IMR-90 (cell line): ENCODE results near the gene WDR27.

Experiments
- BHLHE40 ChIP-seq: fragments of 150-350 bp; IDR thresholded peaks from 2 replicates; pipeline ENCODE4 v1.6.1; 2016; ENCODE audit warnings: mild to moderate bottlenecking, low read depth, low read length
- FOS ChIP-seq: fragments of 150-350 bp; IDR thresholded peaks from 2 replicates; pipeline ENCODE4 v1.6.1; 2016; ENCODE audit warnings: low read depth, low read length
- MAFK ChIP-seq: IDR thresholded peaks from 2 replicates; pipeline ENCODE4 v1.6.1; 2012; ENCODE audit warnings: low read depth, low read length, improper control_type of control experiment
- MAZ ChIP-seq: IDR thresholded peaks from 2 replicates; pipeline ENCODE4 v1.6.1; 2012; ENCODE audit warnings: low read depth, mild to moderate bottlenecking, low read length, improper control_type of control experiment, moderate library complexity, borderline replicate concordance
- MXI1 ChIP-seq: IDR thresholded peaks from 2 replicates; pipeline ENCODE4 v1.6.1; 2012; ENCODE audit warnings: low read depth, mild to moderate bottlenecking, low read length, moderate library complexity, borderline replicate concordance
- POLR2A ChIP-seq: IDR thresholded peaks from 2 replicates; pipeline ENCODE4 v1.6.1; 2012; ENCODE audit warnings: mild to moderate bottlenecking, low read depth, low read length
- RAD21 ChIP-seq: IDR thresholded peaks from 2 replicates; pipeline ENCODE4 v1.6.1; 2012; ENCODE audit warnings: low read length, improper control_type of control experiment
- RCOR1 ChIP-seq: IDR thresholded peaks from 2 replicates; pipeline ENCODE4 v1.6.1; 2012; ENCODE audit warnings: mild to moderate bottlenecking, low read length, improper control_type of control experiment; ENCODE audit not compliant: insufficient replicate concordance
- TF ChIP-seq, protein P1 (sequence below): conservative IDR thresholded peaks from 2 replicates; pipeline ENCODE4 v1.5.1; 2012; ENCODE audit warnings: mild to moderate bottlenecking, low read depth, low read length, improper control_type of control experiment
- TF ChIP-seq, protein P2 (sequence below): fragments of 150-350 bp; IDR thresholded peaks from 2 replicates; pipeline ENCODE4 v1.6.1; 2017; ENCODE audit warnings: mild to moderate bottlenecking, antibody characterized with exemption, low read length, low read depth
- TF ChIP-seq, protein P3 (sequence below): fragments of 150-350 bp; IDR thresholded peaks from 2 replicates; pipeline ENCODE4 v1.6.1; 2016; ENCODE audit warnings: low read depth, mild to moderate bottlenecking, low read length, moderate library complexity, borderline replicate concordance

DNA sequence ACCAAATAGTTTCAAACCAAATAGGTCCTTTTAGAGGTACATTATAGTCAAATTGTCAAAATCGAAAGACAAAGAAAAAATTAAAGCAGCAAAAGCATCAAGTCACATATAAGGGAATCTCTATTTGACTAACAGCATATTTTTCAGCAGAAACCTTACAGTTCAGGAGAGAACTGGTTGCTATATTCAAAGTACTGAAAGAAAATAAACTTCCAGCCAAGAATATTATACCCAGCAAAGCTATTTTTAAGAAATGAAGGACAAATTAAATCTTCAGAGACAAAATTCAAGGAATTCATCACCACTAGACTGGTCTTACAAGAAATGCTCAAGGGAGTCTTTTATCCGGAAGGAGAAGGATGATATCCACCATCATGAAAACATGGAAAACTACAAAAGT is 16.0 kb downstream of the WDR27 start:
- TF ChIP-seq, protein P1, sequence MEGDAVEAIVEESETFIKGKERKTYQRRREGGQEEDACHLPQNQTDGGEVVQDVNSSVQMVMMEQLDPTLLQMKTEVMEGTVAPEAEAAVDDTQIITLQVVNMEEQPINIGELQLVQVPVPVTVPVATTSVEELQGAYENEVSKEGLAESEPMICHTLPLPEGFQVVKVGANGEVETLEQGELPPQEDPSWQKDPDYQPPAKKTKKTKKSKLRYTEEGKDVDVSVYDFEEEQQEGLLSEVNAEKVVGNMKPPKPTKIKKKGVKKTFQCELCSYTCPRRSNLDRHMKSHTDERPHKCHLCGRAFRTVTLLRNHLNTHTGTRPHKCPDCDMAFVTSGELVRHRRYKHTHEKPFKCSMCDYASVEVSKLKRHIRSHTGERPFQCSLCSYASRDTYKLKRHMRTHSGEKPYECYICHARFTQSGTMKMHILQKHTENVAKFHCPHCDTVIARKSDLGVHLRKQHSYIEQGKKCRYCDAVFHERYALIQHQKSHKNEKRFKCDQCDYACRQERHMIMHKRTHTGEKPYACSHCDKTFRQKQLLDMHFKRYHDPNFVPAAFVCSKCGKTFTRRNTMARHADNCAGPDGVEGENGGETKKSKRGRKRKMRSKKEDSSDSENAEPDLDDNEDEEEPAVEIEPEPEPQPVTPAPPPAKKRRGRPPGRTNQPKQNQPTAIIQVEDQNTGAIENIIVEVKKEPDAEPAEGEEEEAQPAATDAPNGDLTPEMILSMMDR = no peak
- TF ChIP-seq POLR2A = no peak
- no peak for TF ChIP-seq MXI1
- no peak for TF ChIP-seq MAZ
- TF ChIP-seq BHLHE40 = no peak
- TF ChIP-seq, protein P2, sequence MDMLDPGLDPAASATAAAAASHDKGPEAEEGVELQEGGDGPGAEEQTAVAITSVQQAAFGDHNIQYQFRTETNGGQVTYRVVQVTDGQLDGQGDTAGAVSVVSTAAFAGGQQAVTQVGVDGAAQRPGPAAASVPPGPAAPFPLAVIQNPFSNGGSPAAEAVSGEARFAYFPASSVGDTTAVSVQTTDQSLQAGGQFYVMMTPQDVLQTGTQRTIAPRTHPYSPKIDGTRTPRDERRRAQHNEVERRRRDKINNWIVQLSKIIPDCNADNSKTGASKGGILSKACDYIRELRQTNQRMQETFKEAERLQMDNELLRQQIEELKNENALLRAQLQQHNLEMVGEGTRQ = no peak
- no peak for TF ChIP-seq FOS
- TF ChIP-seq MAFK = no peak
- no peak for TF ChIP-seq RCOR1
- TF ChIP-seq, protein P3, sequence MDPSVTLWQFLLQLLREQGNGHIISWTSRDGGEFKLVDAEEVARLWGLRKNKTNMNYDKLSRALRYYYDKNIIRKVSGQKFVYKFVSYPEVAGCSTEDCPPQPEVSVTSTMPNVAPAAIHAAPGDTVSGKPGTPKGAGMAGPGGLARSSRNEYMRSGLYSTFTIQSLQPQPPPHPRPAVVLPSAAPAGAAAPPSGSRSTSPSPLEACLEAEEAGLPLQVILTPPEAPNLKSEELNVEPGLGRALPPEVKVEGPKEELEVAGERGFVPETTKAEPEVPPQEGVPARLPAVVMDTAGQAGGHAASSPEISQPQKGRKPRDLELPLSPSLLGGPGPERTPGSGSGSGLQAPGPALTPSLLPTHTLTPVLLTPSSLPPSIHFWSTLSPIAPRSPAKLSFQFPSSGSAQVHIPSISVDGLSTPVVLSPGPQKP = no peak
- no peak for TF ChIP-seq RAD21
